ENCODE measurements around the gene C14orf93.

C14orf93 gene

GRCh38 chr14:23009939-23010726 lies at the start of gene C14orf93:
TSS of gene C14orf93 (minus strand) at chr14:23010143. CDS start at chr14:22999023, 11,120 bp downstream.
- Histone ChIP-seq H3K36me3 (ENCODE audit: control insufficient read depth, insufficient read depth, low read length) (no peaks in the 10 kb centered on the region), H3K4me1 (ENCODE audit: control insufficient read depth, insufficient read depth, low read length) (peaks cover 11% of the 10 kb centered on the region), H3K9ac (ENCODE audit: low read length) (peak within 1 kb of the TSS; percentile 75), H3K4me3 (ENCODE audit: low read length) (peak within 1 kb of the TSS; percentile 73), H3K9me3 (ENCODE audit: control insufficient read depth, low read length) (no peaks in the 10 kb centered on the region), H3K27me3 (ENCODE audit: control insufficient read depth, insufficient read depth, low read length) (no peaks in the 10 kb centered on the region)

GRCh38 chr14:23058654-23059504 lies 48.9 kb upstream of the C14orf93 start:
- H3K4me3 ChIP-seq (ENCODE audit: low read length): no peak overlapping the region
- peaks cover 4% of the 10 kb centered on the region for H3K27me3 ChIP-seq (ENCODE audit: control insufficient read depth, insufficient read depth, low read length)
- no peak overlapping the region for H3K9ac ChIP-seq (ENCODE audit: low read length)
- H3K4me1 ChIP-seq (ENCODE audit: control insufficient read depth, insufficient read depth, low read length): peaks cover 16% of the 10 kb centered on the region
- peaks cover 24% of the 10 kb centered on the region for H3K36me3 ChIP-seq (ENCODE audit: control insufficient read depth, insufficient read depth, low read length)
- H3K9me3 ChIP-seq (ENCODE audit: control insufficient read depth, low read length): no peaks in the 10 kb centered on the region

- Histone ChIP-seq H3K36me3 (ENCODE audit: control insufficient read depth, insufficient read depth, low read length) (peaks cover 16% of the 10 kb centered on the region), H3K4me1 (ENCODE audit: control insufficient read depth, insufficient read depth, low read length) (peaks cover 16% of the 10 kb centered on the region), H3K27me3 (ENCODE audit: control insufficient read depth, insufficient read depth, low read length) (peaks cover 4% of the 10 kb centered on the region), H3K9ac (ENCODE audit: low read length) (peak overlapping the region; percentile 50), H3K9me3 (ENCODE audit: control insufficient read depth, low read length) (no peaks in the 10 kb centered on the region), H3K4me3 (ENCODE audit: low read length) (peak overlapping the region; percentile 36)
These were observed 48.1 kb upstream of the C14orf93 start for GRCh38 chr14:23057757-23058653.

GRCh38 chr14:23056956-23057756 lies 47.2 kb upstream of the C14orf93 start, which contains the start of gene CDH24:
TSS of gene CDH24 (minus strand) at chr14:23057520. CDS start at chr14:23055733, 1,787 bp downstream.
- Histone ChIP-seq H3K27me3 (ENCODE audit: control insufficient read depth, insufficient read depth, low read length) (peaks cover 4% of the 10 kb centered on the region), H3K4me1 (ENCODE audit: control insufficient read depth, insufficient read depth, low read length) (peaks cover 16% of the 10 kb centered on the region), H3K4me3 (ENCODE audit: low read length) (peak within 1 kb of the TSS; percentile 36), H3K9me3 (ENCODE audit: control insufficient read depth, low read length) (no peaks in the 10 kb centered on the region), H3K36me3 (ENCODE audit: control insufficient read depth, insufficient read depth, low read length) (peaks cover 8% of the 10 kb centered on the region), H3K9ac (ENCODE audit: low read length) (peak within 1 kb of the TSS; percentile 55)

GRCh38 chr14:23056145-23056955 lies 46.4 kb upstream of the C14orf93 start:
- Histone ChIP-seq H3K27me3 (ENCODE audit: control insufficient read depth, insufficient read depth, low read length) (peaks cover 4% of the 10 kb centered on the region), H3K36me3 (ENCODE audit: control insufficient read depth, insufficient read depth, low read length) (peaks cover 5% of the 10 kb centered on the region), H3K9me3 (ENCODE audit: control insufficient read depth, low read length) (no peaks in the 10 kb centered on the region), H3K9ac (ENCODE audit: low read length) (peak overlapping the region; percentile 55), H3K4me3 (ENCODE audit: low read length) (no peak overlapping the region), H3K4me1 (ENCODE audit: control insufficient read depth, insufficient read depth, low read length) (peaks cover 16% of the 10 kb centered on the region)

- Histone ChIP-seq H3K9ac (ENCODE audit: low read length) (no peak overlapping the region), H3K27me3 (ENCODE audit: control insufficient read depth, insufficient read depth, low read length) (peaks cover 4% of the 10 kb centered on the region)
These were observed 45.7 kb upstream of the C14orf93 start for GRCh38 chr14:23055621-23056144.

GRCh38 chr14:23055147-23055550 lies 45.2 kb upstream of the C14orf93 start:
- H3K9ac ChIP-seq (ENCODE audit: low read length): no peak overlapping the region
- H3K4me1 ChIP-seq (ENCODE audit: control insufficient read depth, insufficient read depth, low read length): peaks cover 16% of the 10 kb centered on the region
- no peaks in the 10 kb centered on the region for H3K9me3 ChIP-seq (ENCODE audit: control insufficient read depth, low read length)
- peaks cover 4% of the 10 kb centered on the region for H3K27me3 ChIP-seq (ENCODE audit: control insufficient read depth, insufficient read depth, low read length)
- no peak overlapping the region for H3K4me3 ChIP-seq (ENCODE audit: low read length)
- H3K36me3 ChIP-seq (ENCODE audit: control insufficient read depth, insufficient read depth, low read length): peaks cover 5% of the 10 kb centered on the region

More at GRCh38 chr14:23055621-23056144, 45.7 kb upstream of the C14orf93 start:
- no peak overlapping the region for H3K4me3 ChIP-seq (ENCODE audit: low read length)
- H3K36me3 ChIP-seq (ENCODE audit: control insufficient read depth, insufficient read depth, low read length): peaks cover 5% of the 10 kb centered on the region
- peaks cover 16% of the 10 kb centered on the region for H3K4me1 ChIP-seq (ENCODE audit: control insufficient read depth, insufficient read depth, low read length)
- no peaks in the 10 kb centered on the region for H3K9me3 ChIP-seq (ENCODE audit: control insufficient read depth, low read length)

- Histone ChIP-seq H3K9me3 (ENCODE audit: control insufficient read depth, low read length) (no peaks in the 10 kb centered on the region), H3K4me3 (ENCODE audit: low read length) (no peak overlapping the region), H3K27me3 (ENCODE audit: control insufficient read depth, insufficient read depth, low read length) (peaks cover 4% of the 10 kb centered on the region), H3K9ac (ENCODE audit: low read length) (no peak overlapping the region), H3K36me3 (ENCODE audit: control insufficient read depth, insufficient read depth, low read length) (peaks cover 5% of the 10 kb centered on the region), H3K4me1 (ENCODE audit: control insufficient read depth, insufficient read depth, low read length) (peaks cover 16% of the 10 kb centered on the region)
These were observed 44.3 kb upstream of the C14orf93 start for GRCh38 chr14:23054000-23054811.

- no peaks in the 10 kb centered on the region for H3K9me3 ChIP-seq (ENCODE audit: control insufficient read depth, low read length)
- no peak overlapping the region for H3K4me3 ChIP-seq (ENCODE audit: low read length)
- peaks cover 4% of the 10 kb centered on the region for H3K27me3 ChIP-seq (ENCODE audit: control insufficient read depth, insufficient read depth, low read length)
- no peaks in the 10 kb centered on the region for H3K36me3 ChIP-seq (ENCODE audit: control insufficient read depth, insufficient read depth, low read length)
- no peak overlapping the region for H3K9ac ChIP-seq (ENCODE audit: low read length)
- peaks cover 16% of the 10 kb centered on the region for H3K4me1 ChIP-seq (ENCODE audit: control insufficient read depth, insufficient read depth, low read length)
These were observed 43.5 kb upstream of the C14orf93 start for GRCh38 chr14:23053426-23053825.

GRCh38 chr14:23052671-23053070 lies 42.7 kb upstream of the C14orf93 start:
- Histone ChIP-seq H3K27me3 (ENCODE audit: control insufficient read depth, insufficient read depth, low read length) (peaks cover 4% of the 10 kb centered on the region), H3K36me3 (ENCODE audit: control insufficient read depth, insufficient read depth, low read length) (no peaks in the 10 kb centered on the region)

More at GRCh38 chr14:23052671-23053070, 42.7 kb upstream of the C14orf93 start:
- Histone ChIP-seq H3K9me3 (ENCODE audit: control insufficient read depth, low read length) (no peaks in the 10 kb centered on the region), H3K9ac (ENCODE audit: low read length) (no peak overlapping the region), H3K4me3 (ENCODE audit: low read length) (no peak overlapping the region), H3K4me1 (ENCODE audit: control insufficient read depth, insufficient read depth, low read length) (peaks cover 10% of the 10 kb centered on the region)
